Measurements from ENCODE around the gene TOPBP1. TPM values are rescaled to one million over a fixed set of nuclear protein-coding genes. Genes with fewer than 3 reads are reported as not detected.
A peak's percentile ranks its signal among the peaks of the same experiment; 100 is the strongest.

The TOPBP1 gene
- polyA plus RNA-seq, 1 donor (not counting 4 experiments of a cell fraction or from before 2014, with no cell fraction given), result 26.1 TPM

DNA sequence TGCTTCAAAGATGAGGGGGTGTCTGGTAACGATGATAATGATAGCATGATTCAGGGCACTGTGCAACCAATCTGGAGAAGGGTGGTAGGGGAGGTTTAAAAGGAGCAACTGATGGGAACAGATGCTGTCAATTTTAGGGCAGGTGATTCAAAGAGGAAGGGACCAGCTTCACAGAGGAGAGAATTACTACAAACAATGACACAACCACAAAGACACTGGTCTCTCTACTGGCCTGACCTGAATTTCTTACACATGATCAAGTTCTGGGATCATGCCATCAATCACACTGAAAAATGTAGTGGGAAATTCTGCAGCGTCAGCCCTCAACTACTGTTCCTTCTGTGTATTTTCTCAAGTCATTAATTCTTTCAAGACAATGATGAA lies 90.8 kb downstream of the TOPBP1 start:
- no peak for DNase-seq (ENCODE audit: low read depth, low spot score)
- Histone ChIP-seq H3K9me3 (ENCODE audit: control insufficient read depth, low read depth, low read length) (no peaks in the 10 kb centered on the region), H3K4me2 (ENCODE audit: control insufficient read depth, extremely low read depth, insufficient read depth, low read depth, low read length) (no peak overlapping the region), H3K9ac (ENCODE audit: control insufficient read depth, extremely low read depth, insufficient read depth, low read length) (no peak overlapping the region), H3K27ac (ENCODE audit: control insufficient read depth, insufficient read depth, low read length) (peak overlapping the region; percentile 77), H3K27me3 (ENCODE audit: control insufficient read depth, extremely low read depth, insufficient read depth, low read length) (no peaks in the 10 kb centered on the region), H3K4me1 (ENCODE audit: control insufficient read depth, extremely low read depth, insufficient read depth, low read length) (peaks cover 51% of the 10 kb centered on the region), H2AFZ (ENCODE audit: control insufficient read depth, low read length) (no peak overlapping the region), H3K79me2 (ENCODE audit: control insufficient read depth, insufficient read depth, low read length) (peaks cover 21% of the 10 kb centered on the region), H3K9me1 (ENCODE audit: control insufficient read depth, extremely low read depth, insufficient read depth, low read length) (no peaks in the 10 kb centered on the region), H3K4me3 (ENCODE audit: control insufficient read depth in 2 of 3, extremely low read depth in 1 of 3, insufficient read depth in 2 of 3, low read depth in 1 of 3, low read length in 3 of 3) (no peak overlapping the region), H4K20me1 (ENCODE audit: control insufficient read depth, extremely low read depth, insufficient read depth, low read length) (peaks cover 8% of the 10 kb centered on the region), H3K36me3 (ENCODE audit: control insufficient read depth in 2 of 2, extremely low read depth in 1 of 2, insufficient read depth in 2 of 2, low read length in 2 of 2) (peaks cover 1 to 11% of the 10 kb centered on the region in 2 experiments)
- dilution Hi-C loops (cut with MboI; ENCODE audit: extremely low pct_ligation_motif_present, low sequenced_read_pairs), result no loop called here
- no peak for FAIRE-seq
- TF ChIP-seq, protein P1, sequence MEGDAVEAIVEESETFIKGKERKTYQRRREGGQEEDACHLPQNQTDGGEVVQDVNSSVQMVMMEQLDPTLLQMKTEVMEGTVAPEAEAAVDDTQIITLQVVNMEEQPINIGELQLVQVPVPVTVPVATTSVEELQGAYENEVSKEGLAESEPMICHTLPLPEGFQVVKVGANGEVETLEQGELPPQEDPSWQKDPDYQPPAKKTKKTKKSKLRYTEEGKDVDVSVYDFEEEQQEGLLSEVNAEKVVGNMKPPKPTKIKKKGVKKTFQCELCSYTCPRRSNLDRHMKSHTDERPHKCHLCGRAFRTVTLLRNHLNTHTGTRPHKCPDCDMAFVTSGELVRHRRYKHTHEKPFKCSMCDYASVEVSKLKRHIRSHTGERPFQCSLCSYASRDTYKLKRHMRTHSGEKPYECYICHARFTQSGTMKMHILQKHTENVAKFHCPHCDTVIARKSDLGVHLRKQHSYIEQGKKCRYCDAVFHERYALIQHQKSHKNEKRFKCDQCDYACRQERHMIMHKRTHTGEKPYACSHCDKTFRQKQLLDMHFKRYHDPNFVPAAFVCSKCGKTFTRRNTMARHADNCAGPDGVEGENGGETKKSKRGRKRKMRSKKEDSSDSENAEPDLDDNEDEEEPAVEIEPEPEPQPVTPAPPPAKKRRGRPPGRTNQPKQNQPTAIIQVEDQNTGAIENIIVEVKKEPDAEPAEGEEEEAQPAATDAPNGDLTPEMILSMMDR (optimal IDR thresholded peaks at IDR 0.05 in 1 of 3, IDR thresholded peaks at IDR 0.05 in 1 of 3, conservative IDR thresholded peaks at IDR 0.05 in 1 of 3; ENCODE audit: extremely low read depth in 1 of 3, insufficient read depth in 2 of 3, low read length in 3 of 3), result no peak
- TF ChIP-seq EZH2 (IDR thresholded peaks at IDR 0.05; ENCODE audit: low read length), result no peak

GRCh38 chr3:133570139-133570936 lies 91.4 kb downstream of the TOPBP1 start:
- Histone ChIP-seq H3K4me2 (ENCODE audit: control insufficient read depth, extremely low read depth, insufficient read depth, low read depth, low read length) (peak overlapping the region; percentile 64), H3K9me1 (ENCODE audit: control insufficient read depth, extremely low read depth, insufficient read depth, low read length) (no peaks in the 10 kb centered on the region), H3K79me2 (ENCODE audit: control insufficient read depth, insufficient read depth, low read length) (peaks cover 15% of the 10 kb centered on the region), H3K9ac (ENCODE audit: control insufficient read depth, extremely low read depth, insufficient read depth, low read length) (peak overlapping the region; percentile 41), H3K4me3 (ENCODE audit: control insufficient read depth in 2 of 3, extremely low read depth in 1 of 3, insufficient read depth in 2 of 3, low read depth in 1 of 3, low read length in 3 of 3) (peak overlapping the region in 1 of 3 experiments; percentile 22), H3K27ac (ENCODE audit: control insufficient read depth, insufficient read depth, low read length) (peak overlapping the region; percentile 77), H3K4me1 (ENCODE audit: control insufficient read depth, extremely low read depth, insufficient read depth, low read length) (peaks cover 46% of the 10 kb centered on the region), H3K27me3 (ENCODE audit: control insufficient read depth, extremely low read depth, insufficient read depth, low read length) (no peaks in the 10 kb centered on the region), H2AFZ (ENCODE audit: control insufficient read depth, low read length) (peak overlapping the region; percentile 70), H3K9me3 (ENCODE audit: control insufficient read depth, low read depth, low read length) (no peaks in the 10 kb centered on the region), H4K20me1 (ENCODE audit: control insufficient read depth, extremely low read depth, insufficient read depth, low read length) (peaks cover 4% of the 10 kb centered on the region), H3K36me3 (ENCODE audit: control insufficient read depth in 2 of 2, extremely low read depth in 1 of 2, insufficient read depth in 2 of 2, low read length in 2 of 2) (peaks cover 0 to 9% of the 10 kb centered on the region in 2 experiments)
- no peak for TF ChIP-seq EZH2 (IDR thresholded peaks at IDR 0.05; ENCODE audit: low read length)
- TF ChIP-seq, protein P1 (optimal IDR thresholded peaks at IDR 0.05 in 1 of 3, IDR thresholded peaks at IDR 0.05 in 1 of 3, conservative IDR thresholded peaks at IDR 0.05 in 1 of 3; ENCODE audit: extremely low read depth in 1 of 3, insufficient read depth in 2 of 3, low read length in 3 of 3), result no peak
- DNase-seq (ENCODE audit: low read depth, low spot score) (no peak), FAIRE-seq (peak; percentile 86)
- dilution Hi-C loops (cut with MboI; ENCODE audit: extremely low pct_ligation_motif_present, low sequenced_read_pairs), result no loop called here
